Limb (tissue), 2 donors: Measurements from ENCODE around the gene PRPF40A.

Source experiments
- DNase-seq, 2 donors: peaks; one replicate each; pipeline ENCODE4 v3.0.0-alpha.2; 2016; ENCODE audit errors: extremely low spot score in 2 of 2

PRPF40A gene

GRCh38 chr2:152655880-152656279 is 61.4 kb downstream of the PRPF40A start:
- DNase-seq, result no peak

GRCh38 chr2:152651834-152652233 is 65.4 kb downstream of the PRPF40A start:
- DNase-seq, result no peak

- no peak for DNase-seq
These were observed 66.4 kb downstream of the PRPF40A start for GRCh38 chr2:152650768-152651371.

GRCh38 chr2:152649997-152650396 is 67.3 kb downstream of the PRPF40A start:
- no peak for DNase-seq

- DNase-seq, result no peak
These were observed 68.9 kb downstream of the PRPF40A start for GRCh38 chr2:152648336-152648735.

GRCh38 chr2:152647552-152647951 is 69.7 kb downstream of the PRPF40A start:
- peak in 1 of 2 donors; percentile 40 for DNase-seq

- no peak for DNase-seq
These were observed 70.5 kb downstream of the PRPF40A start for GRCh38 chr2:152646775-152647174.

- DNase-seq, result no peak
These were observed 71.0 kb downstream of the PRPF40A start for GRCh38 chr2:152646264-152646663.

GRCh38 chr2:152644189-152644873 is 72.9 kb downstream of the PRPF40A start:
- no peak for DNase-seq

- DNase-seq, result no peak
These were observed 78.7 kb downstream of the PRPF40A start for GRCh38 chr2:152638590-152638989.

- no peak for DNase-seq
These were observed 79.2 kb downstream of the PRPF40A start for GRCh38 chr2:152638056-152638455.

- DNase-seq, result no peak
These were observed 80.0 kb downstream of the PRPF40A start for GRCh38 chr2:152637251-152637650.

- peak; percentile 62 to 80 for DNase-seq
These were observed 81.5 kb downstream of the PRPF40A start for GRCh38 chr2:152635635-152636298.

GRCh38 chr2:152632736-152633135 is 84.5 kb downstream of the PRPF40A start:
- DNase-seq, result no peak

- no peak for DNase-seq
These were observed 86.8 kb downstream of the PRPF40A start for GRCh38 chr2:152630466-152630865.

GRCh38 chr2:152629202-152629601 is 88.1 kb downstream of the PRPF40A start:
- DNase-seq, result no peak

GRCh38 chr2:152627351-152627957 is 89.8 kb downstream of the PRPF40A start:
- DNase-seq, result no peak

GRCh38 chr2:152626911-152627339 is 90.3 kb downstream of the PRPF40A start:
- no peak for DNase-seq

- no peak for DNase-seq
These were observed 92.5 kb downstream of the PRPF40A start for GRCh38 chr2:152624805-152625204.

GRCh38 chr2:152623775-152624174 is 93.5 kb downstream of the PRPF40A start:
- no peak for DNase-seq

- DNase-seq, result no peak
These were observed 94.1 kb downstream of the PRPF40A start for GRCh38 chr2:152623076-152623740.

- peak in 1 of 2 donors; percentile 39 for DNase-seq
These were observed 95.0 kb downstream of the PRPF40A start for GRCh38 chr2:152622219-152622618.
